Measurements from ENCODE around the gene DDO.

DDO gene

GRCh38 chr6:110345025-110345424 is 70.3 kb downstream of the DDO start:
- no peak for TF ChIP-seq CTCF (IDR thresholded peaks at IDR 0.05; ENCODE audit: extremely low read depth, missing control alignments)
- DNase-seq (ENCODE audit: low spot score) = no peak

GRCh38 chr6:110342759-110343158 is 72.6 kb downstream of the DDO start:
- DNase-seq (ENCODE audit: low spot score) = no peak
- no peak for TF ChIP-seq CTCF (IDR thresholded peaks at IDR 0.05; ENCODE audit: extremely low read depth, missing control alignments)
